ENCODE measurements around the gene TRIM7. TPM values are rescaled to one million over a fixed set of nuclear protein-coding genes. Genes with fewer than 3 reads are reported as not detected.
"Not testable (repeated sequence)": the region's sequence is repeated elsewhere in the genome, so short reads cannot be mapped to it uniquely, and the experiment has no call there.

TRIM7 gene
- polyA plus RNA-seq, 5 donors, result 0.14 to 1.00 (median 0.24) TPM

DNA sequence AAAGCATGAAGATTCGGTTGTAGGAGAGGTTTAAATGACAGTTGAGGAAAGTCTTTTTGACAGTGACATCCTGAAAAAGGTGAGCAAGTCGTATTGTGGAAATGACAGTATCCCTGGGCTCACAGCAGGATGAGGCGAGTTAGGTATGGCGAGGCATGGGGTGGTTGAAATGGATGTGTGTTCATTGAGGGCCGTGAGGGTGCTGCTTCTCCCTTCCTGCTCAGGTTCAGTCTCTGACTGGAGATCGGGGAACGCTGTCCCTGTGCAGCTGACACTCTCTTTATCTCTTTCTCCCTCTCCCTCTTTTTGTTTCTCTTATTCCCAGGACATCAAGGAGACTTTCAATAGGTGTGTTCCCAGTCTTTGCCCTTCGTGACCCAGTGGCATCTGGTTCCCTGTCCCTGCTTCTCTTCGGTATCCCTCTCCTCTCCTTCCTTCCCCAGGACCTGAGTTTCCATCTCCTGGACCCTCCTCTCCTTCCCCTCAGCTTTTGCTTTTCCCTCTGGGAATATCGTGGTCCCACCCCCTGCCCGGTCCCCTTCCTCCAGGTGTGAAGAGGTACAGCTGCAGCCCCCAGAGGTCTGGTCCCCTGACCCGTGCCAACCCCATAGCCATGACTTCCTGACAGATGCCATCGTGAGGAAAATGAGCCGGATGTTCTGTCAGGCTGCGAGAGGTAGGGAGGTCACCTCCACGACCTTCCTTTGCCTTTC lies 28.2 kb upstream of the TRIM7 start:
- no peak for DNase-seq

DNA sequence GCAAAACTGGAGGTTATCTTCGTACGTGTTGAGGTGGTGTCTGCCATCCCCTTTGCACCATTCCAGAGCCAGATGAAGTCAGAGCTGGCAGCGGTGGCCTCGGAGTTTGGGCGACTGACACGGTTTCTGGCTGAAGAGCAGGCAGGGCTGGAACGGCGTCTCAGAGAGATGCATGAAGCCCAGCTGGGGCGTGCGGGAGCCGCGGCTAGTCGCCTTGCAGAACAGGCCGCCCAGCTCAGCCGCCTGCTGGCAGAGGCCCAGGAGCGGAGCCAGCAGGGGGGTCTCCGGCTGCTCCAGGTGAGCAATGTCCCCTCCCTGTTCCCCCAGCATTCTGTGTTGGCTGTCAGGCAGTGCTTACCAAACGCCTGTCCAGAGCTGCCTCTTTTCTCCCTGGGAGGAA lies 27.6 kb upstream of the TRIM7 start:
- DNase-seq, result no peak

DNA sequence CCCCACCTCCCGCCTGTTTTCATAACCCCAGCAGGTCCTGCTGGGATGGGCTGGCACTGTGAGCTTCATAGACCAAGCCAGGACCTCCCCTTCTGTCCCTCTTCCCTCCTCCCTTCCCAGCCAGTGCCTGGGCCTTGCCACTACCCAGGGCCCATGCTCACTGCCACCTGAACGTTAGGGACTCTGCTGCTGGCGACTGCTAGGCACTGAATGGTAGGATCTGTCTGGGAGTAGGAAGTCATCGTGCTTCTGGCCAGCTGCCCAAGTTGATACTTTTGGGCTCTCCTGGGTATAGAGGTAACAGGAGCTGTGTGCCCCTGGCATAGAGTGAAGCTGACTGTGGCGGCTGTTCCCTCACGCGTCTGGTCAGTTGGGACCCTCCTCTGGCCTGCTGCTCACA lies 26.4 kb upstream of the TRIM7 start:
- no peak for DNase-seq

DNA sequence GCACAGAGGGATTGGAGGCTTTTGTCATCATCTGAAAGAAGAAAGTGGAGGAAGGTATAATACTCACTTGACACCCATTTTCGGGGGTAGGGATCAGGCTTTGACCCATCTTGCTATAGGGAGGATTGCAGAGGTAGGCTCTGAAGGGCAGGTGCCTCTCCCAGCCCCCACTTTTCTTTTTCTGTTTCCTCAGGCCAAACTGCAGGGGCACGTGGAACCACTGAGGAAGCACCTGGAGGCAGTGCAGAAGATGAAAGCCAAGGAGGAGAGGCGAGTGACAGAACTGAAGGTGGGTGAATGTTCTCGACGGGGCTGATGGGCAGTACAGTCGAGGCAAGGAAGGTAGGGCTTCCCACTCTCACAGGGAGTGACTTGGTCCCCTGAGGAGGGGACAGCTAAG lies 25.6 kb upstream of the TRIM7 start:
- no peak for DNase-seq

DNA sequence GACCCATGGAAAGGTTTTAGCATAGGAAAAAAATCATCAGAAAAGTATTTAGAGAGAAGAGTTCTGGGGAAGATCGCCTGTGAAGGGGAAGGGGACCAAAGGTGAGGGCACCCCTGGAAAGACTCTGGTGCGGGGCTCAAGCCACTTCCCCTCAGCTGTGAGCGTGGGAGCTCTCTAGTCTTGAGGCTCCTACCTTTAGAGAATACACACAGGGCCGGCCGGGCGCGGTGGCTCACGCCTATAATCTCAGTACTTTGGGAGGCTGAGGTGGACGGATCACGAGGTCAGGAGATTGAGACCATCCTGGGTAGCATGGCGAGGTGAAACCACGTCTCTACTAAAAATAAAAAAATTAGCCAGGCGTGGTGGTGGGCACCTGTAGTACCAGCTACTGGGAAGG lies 25.0 kb upstream of the TRIM7 start:
- no peak for DNase-seq

DNA sequence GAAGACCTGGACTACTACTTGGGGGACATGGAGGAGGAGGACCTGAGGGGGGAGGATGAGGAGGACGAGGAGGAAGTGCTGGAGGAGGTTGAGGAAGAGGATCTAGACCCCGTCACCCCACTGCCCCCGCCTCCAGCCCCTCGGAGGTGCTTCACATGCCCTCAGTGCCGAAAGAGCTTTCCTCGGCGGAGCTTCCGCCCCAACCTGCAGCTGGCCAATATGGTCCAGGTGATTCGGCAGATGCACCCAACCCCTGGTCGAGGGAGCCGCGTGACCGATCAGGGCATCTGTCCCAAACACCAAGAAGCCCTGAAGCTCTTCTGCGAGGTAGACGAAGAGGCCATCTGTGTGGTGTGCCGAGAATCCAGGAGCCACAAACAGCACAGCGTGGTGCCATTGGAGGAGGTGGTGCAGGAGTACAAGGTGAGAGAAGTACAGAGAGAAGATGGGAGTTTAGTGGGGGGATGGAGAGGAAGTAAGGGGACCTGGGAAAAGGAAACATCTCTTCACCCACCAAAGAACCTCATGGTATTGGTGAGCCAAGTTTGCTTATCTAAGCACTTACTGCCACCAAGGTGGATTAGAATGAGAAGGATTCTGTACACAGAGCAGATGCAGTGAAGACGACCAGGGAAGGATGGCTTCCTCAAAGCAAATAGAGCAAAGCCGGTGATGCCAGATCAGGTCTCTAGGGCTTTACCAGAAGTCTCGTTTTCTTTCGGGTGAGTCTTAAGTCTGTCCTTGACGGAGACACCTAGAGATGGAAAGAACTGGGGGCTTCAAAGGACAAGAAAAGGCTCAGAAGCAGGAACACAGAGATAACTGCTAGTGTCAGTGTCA lies 19.6 kb upstream of the TRIM7 start:
- no peak for DNase-seq

DNA sequence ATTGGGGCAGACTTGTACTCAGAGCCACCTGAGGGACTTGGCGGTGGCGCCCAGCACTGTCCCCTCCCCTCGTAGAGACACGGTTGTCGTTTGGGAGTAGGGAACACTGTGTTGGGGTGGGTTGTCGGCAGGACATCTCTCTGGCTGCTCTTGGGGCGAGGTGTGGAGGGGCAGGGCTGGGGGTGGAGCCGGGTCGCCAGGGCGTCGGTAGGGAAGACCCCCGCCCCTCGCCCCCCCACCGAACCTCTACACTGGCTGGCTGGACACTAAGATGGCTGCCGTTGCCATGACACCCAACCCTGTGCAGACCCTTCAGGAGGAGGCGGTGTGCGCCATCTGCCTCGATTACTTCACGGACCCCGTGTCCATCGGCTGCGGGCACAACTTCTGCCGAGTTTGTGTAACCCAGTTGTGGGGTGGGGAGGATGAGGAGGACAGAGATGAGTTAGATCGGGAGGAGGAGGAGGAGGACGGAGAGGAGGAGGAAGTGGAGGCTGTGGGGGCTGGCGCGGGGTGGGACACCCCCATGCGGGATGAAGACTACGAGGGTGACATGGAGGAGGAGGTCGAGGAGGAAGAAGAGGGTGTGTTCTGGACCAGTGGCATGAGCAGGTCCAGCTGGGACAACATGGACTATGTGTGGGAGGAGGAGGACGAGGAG lies 18.9 kb upstream of the TRIM7 start:
- DNase-seq, result no peak

DNA sequence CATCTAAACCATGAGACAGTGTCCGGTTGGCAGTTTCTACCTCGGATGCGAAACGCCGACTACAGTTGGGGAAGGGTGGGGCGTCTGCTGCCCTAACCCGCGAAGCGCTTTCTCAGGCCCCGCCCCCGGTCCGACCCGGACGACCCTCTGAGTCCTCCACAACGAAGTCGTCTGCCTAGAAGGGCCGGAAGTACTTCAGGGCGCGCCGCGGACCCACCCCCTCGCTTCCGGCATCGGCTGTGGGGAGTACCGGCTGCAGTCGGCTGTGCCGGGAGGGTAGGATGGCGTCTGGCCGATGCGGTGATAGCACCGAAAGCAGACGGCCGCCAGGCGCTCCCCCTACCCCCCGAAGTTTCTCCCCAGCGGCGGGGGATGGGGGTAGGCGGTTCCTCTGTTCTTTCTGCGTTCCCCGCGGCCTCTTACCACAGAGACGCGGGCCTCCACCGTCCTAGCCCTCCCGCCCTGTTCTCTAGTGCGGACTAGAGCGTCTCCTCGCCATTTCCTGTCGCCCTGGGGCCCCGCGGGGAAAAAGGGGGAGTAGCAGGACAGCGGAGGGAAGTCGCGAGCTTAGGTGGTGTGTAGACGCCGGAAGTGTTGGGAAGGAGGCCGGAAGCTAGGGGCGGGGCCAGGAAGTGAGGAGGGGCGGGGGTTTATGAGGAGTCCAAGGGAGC lies 18.2 kb upstream of the TRIM7 start, which contains the start of gene TRIM41:
Gene TRIM41, plus strand, starts transcription at position 224 of the 671 bp plus-strand sequence. CDS start 719 bp downstream, outside the sequence.
- peak; percentile 98 for DNase-seq

DNA sequence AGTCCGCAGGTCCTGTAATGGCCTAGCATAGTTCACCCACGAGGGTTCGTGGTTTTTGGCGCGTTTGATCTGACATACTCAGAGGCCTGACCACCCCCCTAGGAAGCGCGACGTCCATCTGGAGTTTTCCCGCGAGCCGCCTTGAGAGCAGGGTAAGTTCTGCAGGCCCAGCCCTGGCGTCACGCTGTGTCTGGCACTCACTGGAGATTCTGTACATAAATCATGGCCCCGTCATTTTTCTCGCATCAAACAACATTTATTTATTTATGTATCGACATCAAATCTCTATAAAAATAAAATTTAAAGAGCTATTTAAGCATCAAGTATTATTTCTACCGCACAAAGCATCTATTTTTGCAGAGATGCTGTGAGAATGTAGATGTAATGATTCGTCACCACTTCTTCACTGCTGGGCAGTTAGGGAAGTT lies 17.6 kb upstream of the TRIM7 start:
- no peak for DNase-seq

DNA sequence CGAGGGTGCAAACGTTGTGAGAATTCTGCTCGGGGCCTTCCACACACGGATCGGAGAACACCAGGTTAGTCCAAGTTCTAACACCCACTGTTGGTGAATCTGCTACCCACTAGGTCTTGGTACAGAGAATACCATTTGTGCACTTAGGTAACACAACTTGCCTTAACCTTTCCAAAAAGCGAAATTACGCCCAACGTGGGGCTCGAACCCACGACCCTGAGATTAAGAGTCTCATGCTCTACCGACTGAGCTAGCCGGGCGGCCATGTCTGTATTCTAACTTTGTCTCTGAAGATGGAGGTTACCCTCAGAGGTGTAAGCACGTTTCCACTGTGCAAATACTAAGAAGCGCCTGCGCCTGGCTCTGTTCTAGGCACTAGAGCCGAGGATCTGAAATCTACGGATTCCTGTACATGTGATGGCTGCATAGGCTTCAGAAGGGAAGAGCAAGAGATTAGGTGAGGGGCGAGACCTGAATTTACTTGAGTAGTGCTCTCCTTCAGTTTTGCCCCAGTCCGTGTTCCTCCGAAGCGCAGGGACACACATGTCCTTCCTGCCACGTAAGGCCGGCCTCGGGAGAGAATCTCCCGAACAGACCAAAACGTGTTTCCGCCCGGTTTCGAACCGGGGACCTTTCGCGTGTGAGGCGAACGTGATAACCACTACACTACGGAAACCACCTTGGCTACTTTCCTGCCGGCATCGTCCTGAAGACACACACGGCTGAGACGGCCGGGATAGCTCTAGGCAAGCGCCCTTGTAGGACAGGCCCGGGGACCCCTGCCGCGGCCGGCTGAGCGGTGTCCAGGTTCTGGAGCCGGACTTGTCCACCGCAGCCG lies 17.0 kb upstream of the TRIM7 start:
- peak; percentile 89 to 94 for DNase-seq

DNA sequence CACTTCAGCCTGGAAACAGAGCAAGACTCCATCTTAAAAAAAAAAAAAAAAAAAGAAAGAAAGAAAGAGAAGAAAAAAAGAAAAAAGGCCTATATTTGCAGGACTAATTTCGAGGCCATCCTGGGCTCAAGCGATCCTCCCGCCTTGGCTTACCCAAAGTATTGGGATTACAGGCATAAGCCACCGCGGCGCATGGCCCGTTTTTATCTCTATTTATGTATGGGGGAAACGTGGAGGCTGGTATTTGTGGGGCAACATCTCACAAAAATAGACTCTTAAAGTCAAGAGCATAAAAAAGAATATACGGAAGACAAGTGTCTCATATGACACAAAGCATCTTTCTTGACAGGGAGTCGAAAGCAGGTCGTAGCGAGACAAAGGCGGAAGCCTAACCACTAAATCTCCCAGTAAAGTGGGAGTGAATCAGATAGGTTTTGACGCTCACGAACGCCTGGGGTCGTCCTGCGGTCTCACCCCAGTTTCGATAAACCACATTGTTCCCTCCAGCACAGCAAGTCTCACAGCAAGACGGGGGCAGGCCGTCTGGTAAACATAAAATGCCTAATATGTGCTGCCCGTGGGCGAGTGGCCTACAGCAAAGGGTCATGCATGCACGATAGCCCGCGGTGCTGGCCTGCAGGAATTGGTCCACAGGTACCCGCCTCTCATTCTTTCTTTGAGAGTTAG lies 16.3 kb upstream of the TRIM7 start:
- DNase-seq, result no peak

DNA sequence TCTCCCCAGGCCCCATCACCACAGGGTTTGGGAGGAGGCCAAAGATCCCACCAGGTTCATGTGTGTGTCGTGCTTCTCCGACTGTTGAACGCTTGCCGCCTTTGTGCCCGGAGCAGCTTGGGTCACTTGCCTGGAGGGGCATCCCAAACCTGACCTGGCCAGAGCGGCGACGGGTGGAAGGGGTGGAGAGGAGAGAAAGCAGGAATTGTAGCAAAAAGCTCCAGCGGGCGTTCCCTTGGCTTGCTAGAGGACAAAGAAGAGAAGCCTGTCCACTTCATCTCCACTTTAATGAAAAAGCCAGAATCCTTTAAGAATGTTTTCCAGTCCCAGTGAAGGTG lies 15.2 kb upstream of the TRIM7 start:
- DNase-seq, result no peak

DNA sequence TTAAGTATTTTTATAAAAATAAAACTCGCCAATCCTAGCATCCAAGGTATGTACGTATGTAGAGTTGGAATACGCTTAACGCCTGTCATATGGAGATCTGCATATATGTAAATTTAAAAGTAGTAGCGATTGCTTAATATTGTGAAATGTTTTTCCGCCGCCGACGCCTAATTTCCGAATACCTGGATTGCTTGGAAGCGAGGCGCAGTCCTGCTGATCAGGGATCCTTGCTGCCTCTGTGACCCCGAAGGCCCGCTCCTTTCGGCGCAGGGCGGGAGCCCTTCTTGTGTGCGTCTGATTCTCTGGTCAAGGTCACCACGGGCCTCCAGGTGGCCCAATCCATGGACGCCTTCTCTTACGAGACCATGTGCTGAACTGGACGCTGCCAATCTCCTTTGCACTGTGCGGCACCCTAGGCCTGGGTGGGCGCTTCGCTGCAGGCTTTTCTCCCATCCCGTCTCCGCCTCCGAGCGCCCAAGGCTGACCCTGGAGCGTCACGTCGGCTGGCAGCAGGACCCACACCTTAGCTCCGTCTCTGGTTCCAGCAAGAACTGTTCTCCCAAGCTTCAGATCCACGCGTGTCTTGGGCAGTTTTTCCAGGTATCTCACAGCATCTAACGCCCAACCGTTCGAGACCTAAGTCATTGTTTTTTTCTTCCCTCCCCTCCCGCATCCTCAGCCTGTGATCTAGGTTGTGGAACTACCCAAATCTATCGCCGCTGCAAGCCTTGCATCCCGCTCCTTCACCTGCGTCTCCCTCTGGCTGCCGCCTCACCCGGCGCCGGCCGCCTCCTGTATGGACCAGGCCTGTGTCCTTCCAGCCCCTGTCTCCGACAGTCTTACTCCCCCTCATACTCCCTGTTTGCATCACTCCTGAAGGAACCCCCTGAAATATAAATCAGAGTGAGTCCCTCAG lies 14.5 kb upstream of the TRIM7 start:
- no peak for DNase-seq

DNA sequence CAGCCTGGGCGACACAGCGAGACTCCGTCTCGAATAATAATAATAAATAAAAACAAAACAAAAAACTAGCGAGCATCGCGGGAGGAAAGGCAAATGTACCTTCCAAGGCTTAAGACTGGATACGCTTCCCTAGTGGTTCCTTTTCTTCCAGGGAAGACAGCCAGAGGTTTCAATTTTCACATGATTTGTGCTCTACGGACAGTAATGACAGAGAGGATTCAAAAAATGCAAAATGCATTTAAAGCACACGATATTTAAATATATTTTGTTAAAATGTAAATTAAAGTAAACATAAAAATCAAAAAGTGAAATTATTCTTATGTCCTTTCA lies 13.8 kb upstream of the TRIM7 start:
- no peak for DNase-seq

DNA sequence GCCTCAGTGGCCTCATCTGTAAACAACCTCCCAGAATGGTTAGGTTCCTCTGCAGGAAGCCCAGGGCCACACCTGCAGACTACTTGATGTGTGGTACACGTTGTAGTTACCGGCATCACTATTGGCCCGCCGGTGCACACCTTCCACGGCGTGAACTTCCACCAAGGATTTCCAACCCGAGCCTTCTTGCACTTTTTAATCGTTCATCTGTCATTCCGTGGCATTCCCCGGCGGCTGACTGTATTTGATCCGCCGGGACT lies 12.7 kb upstream of the TRIM7 start:
- DNase-seq, result no peak

DNA sequence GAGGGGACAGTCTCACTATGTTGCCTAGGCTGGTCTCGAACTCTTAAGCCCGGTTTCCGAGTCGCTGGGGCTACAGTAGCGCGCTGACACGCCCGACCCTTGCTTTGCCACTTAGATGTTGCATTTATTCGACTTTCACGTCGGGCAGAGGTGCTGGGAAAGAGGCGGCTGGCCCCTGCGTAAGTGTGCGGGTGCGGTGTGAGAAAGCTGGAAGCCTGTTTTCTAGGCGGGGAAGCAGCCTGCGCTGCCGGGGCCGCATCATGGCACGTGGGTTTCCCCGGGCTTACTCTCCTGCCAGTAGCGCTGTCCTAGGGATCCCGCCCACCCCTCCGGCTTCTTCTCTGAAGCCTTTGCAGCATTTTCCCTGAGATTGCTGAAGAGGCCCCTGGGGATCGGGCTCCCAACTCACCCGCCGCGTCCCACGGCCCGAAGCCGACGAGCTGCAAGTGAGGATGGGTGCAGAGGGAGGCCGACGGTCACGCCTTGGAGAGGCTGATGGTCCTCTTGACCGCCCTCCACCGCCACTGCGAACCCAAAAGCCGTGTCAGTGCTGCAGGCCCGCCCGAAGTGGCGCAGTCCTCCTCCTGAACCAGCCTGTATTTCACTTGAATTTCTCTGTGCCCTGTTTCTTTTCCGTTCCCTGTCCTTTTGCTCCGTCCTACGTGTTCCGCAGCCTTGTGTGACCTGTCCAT lies 12.3 kb upstream of the TRIM7 start:
- no peak for DNase-seq

DNA sequence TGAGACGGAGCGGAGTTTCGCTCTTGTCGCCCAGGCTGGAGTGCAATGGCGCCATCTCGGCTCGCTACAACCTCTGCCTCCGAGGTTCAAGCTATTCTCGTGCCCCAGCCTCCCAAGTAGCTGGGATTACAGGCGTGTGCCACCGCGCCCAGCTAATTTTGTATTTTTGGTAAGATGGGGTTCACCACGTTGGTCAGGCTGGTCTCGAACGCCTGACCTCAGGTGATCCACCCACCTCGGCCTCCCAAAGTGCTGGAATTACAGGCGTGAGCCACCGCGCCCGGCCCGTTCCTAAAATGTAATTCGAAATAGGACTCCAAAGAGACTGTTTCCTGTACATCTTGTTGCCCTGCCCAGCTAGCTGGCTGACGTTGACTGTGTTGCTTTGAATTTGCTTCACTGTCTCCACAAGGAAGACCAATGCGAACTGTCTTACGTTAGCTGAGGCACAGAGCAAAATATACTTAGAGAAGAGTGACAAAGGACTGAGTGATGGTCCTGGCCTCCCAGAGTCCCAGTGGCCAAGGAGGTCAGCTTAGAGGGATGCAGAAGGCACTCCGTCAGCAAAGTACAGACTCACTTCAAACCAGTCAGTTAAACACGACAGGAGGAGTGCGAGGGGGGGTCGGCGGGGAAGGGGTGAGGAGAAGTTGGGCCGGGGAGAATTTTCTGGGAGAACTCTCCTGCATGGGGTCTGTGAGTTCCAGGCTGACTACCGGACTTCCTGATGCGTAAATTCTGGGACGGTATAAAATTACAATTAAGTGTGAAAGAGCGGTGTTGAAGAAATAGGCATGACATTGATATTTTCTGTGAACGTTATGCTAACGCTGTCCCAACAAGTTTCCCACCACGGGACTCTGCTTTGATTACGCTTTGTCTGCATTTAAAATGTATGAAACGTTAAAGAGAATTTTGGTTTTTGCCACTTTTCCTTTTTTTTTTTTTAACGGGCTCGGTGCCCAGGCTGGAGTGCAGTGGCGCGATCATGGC lies 11.3 kb upstream of the TRIM7 start:
- no peak for DNase-seq

DNA sequence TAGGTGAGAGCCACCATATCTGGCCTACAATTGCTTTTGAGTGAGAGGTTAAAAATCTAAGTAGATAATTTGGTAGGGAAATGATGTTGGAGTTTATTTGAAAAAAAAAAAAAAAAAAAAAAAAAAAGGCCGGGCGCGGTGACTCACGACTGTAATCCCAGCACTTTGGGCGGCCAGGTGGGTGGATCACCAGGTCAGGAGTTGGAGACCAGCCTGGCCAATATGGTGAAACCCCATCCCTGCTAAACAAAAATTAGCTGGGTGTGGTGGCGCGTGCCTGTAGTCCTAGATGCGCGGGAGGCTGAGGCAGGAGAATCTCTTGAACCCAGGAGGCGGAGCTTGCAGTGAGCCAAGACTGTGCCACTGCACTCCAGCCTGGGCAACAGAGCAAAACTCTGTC lies 9.3 kb upstream of the TRIM7 start:
- DNase-seq, result not testable (repeated sequence)

Measured in right lung (tissue), 5 donors.